HFFc6 (cell line): ENCODE results near the gene COMMD9. TPM values are rescaled to one million over a fixed set of nuclear protein-coding genes. Genes with fewer than 3 reads are reported as not detected.

ENCODE experiments used
- DNase-seq: peaks from one replicate; pipeline ENCODE4 v3.0.0-alpha.2; 2018
- H3K27ac Mint-ChIP-seq: 2 replicates; pipeline ENCODE4 v1.8.0; 2020; ENCODE audit warnings: mild to moderate bottlenecking, mixed read lengths
- H3K27me3 Mint-ChIP-seq: 2 replicates; pipeline ENCODE4 v1.8.0; 2021; ENCODE audit warnings: mild to moderate bottlenecking, moderate library complexity, mixed read lengths; ENCODE audit not compliant: insufficient read depth
- H3K36me3 Mint-ChIP-seq: 2 replicates; pipeline ENCODE4 v1.8.0; 2021; ENCODE audit warnings: low read depth, mixed read lengths
- H3K4me1 Mint-ChIP-seq: 2 replicates; pipeline ENCODE4 v1.8.0; 2020; ENCODE audit warnings: low read depth, mixed read lengths
- H3K4me3 Mint-ChIP-seq: 2 replicates; pipeline ENCODE4 v1.8.0; 2020; ENCODE audit warnings: mild to moderate bottlenecking, moderate library complexity, mixed read lengths
- H3K9me3 Mint-ChIP-seq: 2 replicates; pipeline ENCODE4 v1.8.0; 2020; ENCODE audit warnings: mild to moderate bottlenecking, mixed read lengths
- total RNA-seq, 6 experiments: library from RNA; stranded (reverse); fragmentation: NEBNext Ultra II Directional; extraction: Animal tissue kit (Norgen Biotek cat#: 25700); gene quantifications; 2 replicates in 1 of 6; 3 replicates in 5 of 6; pipeline ENCODE4 v1.2.3, GENCODE V29; 2021
- TF ChIP-seq, protein P1 (sequence below): fragments of 200-600 bp; sonication (generic); IDR thresholded peaks from 2 replicates; pipeline ENCODE4 v1.5.0; 2021; ENCODE audit warnings: antibody characterized with exemption, mild to moderate bottlenecking

Gene COMMD9
- total RNA-seq, 6 experiments from 2014 or later: 75.4 to 88.9 (median 81.7) TPM

DNA sequence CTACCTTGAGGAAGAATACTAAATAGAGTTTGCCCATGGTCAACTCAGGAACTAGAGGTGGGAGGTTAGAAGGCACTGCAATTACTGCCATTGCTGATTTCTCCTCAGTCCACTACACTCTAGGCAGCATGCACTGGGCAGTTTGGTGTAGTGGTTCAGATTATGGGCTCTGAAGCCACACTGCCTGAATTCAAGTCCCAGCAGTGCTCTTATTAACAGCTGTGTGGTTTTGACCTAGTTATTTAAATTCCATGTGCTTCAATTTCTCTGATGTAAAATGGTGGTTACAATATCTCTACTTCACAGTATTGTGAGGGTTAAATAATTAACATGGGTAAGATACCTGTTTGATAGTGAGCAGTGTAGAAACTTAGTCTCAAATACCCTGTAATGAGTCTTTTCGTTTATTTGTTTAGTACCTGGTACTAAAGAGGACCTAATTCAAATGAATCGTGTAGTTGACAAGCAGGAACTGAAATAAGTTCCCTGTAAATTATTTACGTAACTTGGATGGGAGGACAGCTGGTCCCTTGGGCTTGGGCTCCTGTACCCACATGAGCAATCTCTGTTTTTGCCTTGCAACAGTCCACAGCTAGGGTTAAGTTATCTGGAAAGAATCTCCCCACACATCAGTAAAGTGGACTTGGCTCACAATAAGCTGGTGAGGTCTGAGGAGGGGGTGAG lies 24.7 kb upstream of the COMMD9 start:
- TF ChIP-seq, protein P1, sequence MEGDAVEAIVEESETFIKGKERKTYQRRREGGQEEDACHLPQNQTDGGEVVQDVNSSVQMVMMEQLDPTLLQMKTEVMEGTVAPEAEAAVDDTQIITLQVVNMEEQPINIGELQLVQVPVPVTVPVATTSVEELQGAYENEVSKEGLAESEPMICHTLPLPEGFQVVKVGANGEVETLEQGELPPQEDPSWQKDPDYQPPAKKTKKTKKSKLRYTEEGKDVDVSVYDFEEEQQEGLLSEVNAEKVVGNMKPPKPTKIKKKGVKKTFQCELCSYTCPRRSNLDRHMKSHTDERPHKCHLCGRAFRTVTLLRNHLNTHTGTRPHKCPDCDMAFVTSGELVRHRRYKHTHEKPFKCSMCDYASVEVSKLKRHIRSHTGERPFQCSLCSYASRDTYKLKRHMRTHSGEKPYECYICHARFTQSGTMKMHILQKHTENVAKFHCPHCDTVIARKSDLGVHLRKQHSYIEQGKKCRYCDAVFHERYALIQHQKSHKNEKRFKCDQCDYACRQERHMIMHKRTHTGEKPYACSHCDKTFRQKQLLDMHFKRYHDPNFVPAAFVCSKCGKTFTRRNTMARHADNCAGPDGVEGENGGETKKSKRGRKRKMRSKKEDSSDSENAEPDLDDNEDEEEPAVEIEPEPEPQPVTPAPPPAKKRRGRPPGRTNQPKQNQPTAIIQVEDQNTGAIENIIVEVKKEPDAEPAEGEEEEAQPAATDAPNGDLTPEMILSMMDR: no peak
- Mint-ChIP-seq H3K4me1 (peaks cover 40% of the 10 kb centered on the region), H3K4me3 (no peak overlapping the region), H3K9me3 (no peaks in the 10 kb centered on the region), H3K27me3 (peaks cover 10% of the 10 kb centered on the region), H3K36me3 (no peaks in the 10 kb centered on the region), H3K27ac (no peak overlapping the region)
- no peak for DNase-seq

DNA sequence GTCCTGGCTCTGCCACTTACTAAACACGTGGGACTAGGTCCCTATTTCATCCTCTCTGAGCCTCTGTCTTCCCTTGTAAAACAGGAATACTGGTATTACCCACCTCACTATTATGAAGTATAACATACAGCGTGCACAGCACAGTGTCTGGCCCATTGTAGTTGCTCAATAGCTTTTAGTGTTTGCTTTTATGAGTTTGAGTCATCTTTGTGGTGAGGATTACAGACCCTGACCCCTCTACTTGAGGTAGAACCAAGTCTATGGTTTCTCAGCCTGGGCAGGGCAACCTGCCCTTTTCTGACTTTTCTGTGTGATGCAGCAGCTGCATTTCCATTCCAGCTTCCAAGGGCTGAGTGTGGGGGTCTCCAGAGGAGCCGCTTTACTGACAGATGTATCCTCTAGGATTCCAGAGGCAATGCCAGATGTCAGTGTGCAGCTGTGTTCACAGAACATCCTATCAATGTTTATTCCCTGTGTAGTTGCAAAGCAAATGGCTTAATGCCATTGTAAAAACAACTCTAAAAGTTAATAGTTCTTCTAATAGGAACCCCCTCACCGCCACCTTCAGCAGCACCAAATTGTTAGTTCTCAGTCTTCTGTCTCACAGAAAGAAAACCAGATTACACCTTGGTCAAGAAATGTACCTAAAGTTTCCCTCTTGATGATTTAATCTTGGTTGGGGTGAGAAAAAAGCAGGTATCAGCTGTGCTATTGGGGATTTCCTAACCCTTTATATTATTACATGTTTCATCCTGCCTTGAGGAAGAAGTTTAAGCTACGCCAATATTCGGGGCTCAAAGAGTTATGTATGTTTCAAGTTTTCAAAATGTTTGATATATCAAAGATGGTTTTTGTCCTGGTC lies 23.6 kb upstream of the COMMD9 start:
- Mint-ChIP-seq H3K36me3 (no peaks in the 10 kb centered on the region), H3K4me3 (no peak overlapping the region), H3K4me1 (peaks cover 48% of the 10 kb centered on the region), H3K9me3 (no peaks in the 10 kb centered on the region), H3K27ac (no peak overlapping the region), H3K27me3 (peaks cover 10% of the 10 kb centered on the region)
- TF ChIP-seq, protein P1: no peak
- DNase-seq: peak; percentile 66

DNA sequence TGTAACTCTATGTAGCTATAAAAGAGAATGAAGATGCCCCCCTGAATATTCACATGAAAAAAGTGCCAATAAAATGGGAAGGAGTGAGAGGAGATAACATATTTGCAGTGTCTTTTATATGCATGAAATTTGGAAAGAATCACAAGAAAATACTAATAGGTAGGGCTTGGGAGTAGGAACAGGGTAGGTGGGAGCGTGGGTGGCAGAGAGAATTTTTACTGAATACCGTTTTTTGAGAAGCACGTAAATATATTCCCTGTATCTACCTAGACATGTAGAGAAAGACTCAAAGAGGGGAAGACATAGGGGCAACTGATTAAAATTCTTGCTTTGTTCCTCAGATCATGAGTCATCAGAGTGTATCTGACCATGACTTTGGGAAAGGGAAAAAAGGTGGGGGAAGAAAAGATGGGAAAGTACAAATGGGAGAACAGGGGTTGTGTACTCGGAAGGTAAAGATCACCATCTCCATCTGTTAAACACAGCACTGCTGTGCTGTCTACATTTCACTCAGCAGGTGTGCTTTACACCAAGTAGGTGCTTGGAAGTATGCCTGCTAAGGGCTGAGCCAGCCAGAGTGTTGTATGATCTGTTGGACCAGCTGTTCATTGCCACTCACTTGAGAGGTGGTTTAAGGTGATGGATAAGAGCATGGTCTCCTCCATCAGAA lies 22.8 kb upstream of the COMMD9 start:
- no peak for DNase-seq
- Mint-ChIP-seq H3K9me3 (no peaks in the 10 kb centered on the region), H3K27ac (peak overlapping the region; percentile 39; the same call in 1 of the 2 replicates), H3K36me3 (no peaks in the 10 kb centered on the region), H3K4me1 (peaks cover 52% of the 10 kb centered on the region), H3K27me3 (peaks cover 10% of the 10 kb centered on the region), H3K4me3 (peak overlapping the region; percentile 6)
- TF ChIP-seq, protein P1: no peak

DNA sequence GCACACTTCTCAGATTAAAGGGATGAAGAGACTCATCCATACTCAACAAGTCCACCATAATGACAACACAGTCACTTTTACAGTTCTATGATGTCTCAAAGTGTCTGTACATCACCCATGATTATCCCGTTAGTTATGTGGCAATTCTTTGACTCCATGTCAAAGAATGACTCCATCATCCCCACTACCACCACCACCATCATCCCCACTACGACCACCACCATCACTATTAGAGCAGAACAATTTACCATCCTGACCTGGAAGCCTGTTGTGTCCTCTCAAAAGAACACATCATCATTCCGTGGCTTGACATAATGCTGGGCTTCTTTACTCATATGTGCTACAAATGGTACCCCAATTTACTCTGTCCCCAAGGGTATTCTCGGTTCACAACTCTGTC lies 20.6 kb upstream of the COMMD9 start:
- Mint-ChIP-seq H3K27me3 (no peaks in the 10 kb centered on the region; the same call in 1 of the 2 replicates), H3K4me3 (no peak overlapping the region), H3K9me3 (no peaks in the 10 kb centered on the region), H3K36me3 (no peaks in the 10 kb centered on the region), H3K4me1 (peaks cover 58% of the 10 kb centered on the region), H3K27ac (no peak overlapping the region; the same call in 1 of the 2 replicates)
- DNase-seq: no peak
- TF ChIP-seq, protein P1: no peak

DNA sequence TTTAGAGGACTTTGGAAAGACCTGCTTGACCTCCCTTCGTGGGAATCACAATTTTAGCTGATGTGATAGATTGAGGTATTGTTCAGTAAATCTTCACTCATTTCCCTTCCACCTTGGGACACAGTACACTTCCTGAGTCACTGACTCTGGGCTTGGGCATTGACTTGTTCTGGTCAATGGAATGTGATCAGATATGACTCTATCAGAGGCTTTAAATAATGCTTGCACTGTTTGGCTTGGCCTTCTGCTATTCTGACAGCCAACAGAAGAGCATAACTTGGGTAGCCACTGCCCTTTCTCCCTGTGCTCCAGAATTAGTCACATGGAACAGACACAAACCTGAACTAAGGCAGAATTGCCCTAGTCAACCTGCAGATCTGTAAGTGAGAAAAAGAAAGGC lies 19.4 kb upstream of the COMMD9 start:
- no peak for DNase-seq
- Mint-ChIP-seq H3K9me3 (no peaks in the 10 kb centered on the region), H3K27ac (no peak overlapping the region), H3K4me3 (no peak overlapping the region), H3K27me3 (no peaks in the 10 kb centered on the region; the same call in 1 of the 2 replicates), H3K36me3 (no peaks in the 10 kb centered on the region), H3K4me1 (peaks cover 58% of the 10 kb centered on the region)
- TF ChIP-seq, protein P1: no peak
